Measurements from ENCODE around the gene D2HGDH. TPM values are rescaled to one million over a fixed set of nuclear protein-coding genes. Genes with fewer than 3 reads are reported as not detected.

The D2HGDH gene
- total and polyA plus RNA-seq, 10 of the 15 experiments (the other 5 are each of a cell fraction or from before 2014, with no cell fraction given): 0.52 to 32.1 (median 11.0) TPM

GRCh38 chr2:241816431-241817121, 82.1 kb downstream of the D2HGDH start:
- FAIRE-seq (no peak), DNase-seq (ENCODE audit: low read depth, low spot score) (no peak), ATAC-seq (no peak)
- Histone ChIP-seq H3K27ac (ENCODE audit: control insufficient read depth, insufficient read depth) (no peak overlapping the region), H3K4me3 (no peak overlapping the region), H3K36me3 (ENCODE audit: control insufficient read depth in 2 of 2, insufficient read depth in 2 of 2, low read length in 1 of 2) (no peaks in the 10 kb centered on the region), H4K20me1 (ENCODE audit: control insufficient read depth, insufficient read depth) (no peaks in the 10 kb centered on the region), H3K4me1 (ENCODE audit: control insufficient read depth, insufficient read depth, low read length) (peaks cover 7% of the 10 kb centered on the region), H3K9ac (ENCODE audit: control insufficient read depth, insufficient read depth, low read length) (no peak overlapping the region), H3K79me2 (ENCODE audit: control insufficient read depth, insufficient read depth, low read length) (no peaks in the 10 kb centered on the region), H3K9me3 (replicated peaks; ENCODE audit: control insufficient read depth, insufficient read depth, low read length) (no peaks in the 10 kb centered on the region; the same call in 2 of the 3 replicates), H2AFZ (ENCODE audit: control insufficient read depth, low read depth, low read length) (peak overlapping the region; percentile 72; the same call in 1 of the 2 replicates), H3K4me2 (ENCODE audit: control insufficient read depth, insufficient read depth) (no peak overlapping the region), H3K27me3 (replicated peaks in 1 of 2; ENCODE audit: control insufficient read depth in 2 of 2, insufficient read depth in 2 of 2, low read length in 1 of 2) (no peaks in the 10 kb centered on the region)
- TF ChIP-seq MTA2 (IDR thresholded peaks at IDR 0.05; ENCODE audit: low read depth) (no peak), MTA3 (IDR thresholded peaks at IDR 0.05; ENCODE audit: borderline replicate concordance, low read length) (no peak), TCF3 (IDR thresholded peaks at IDR 0.05; ENCODE audit: borderline replicate concordance, insufficient read depth, low read depth, low read length) (no peak)
- TF ChIP-seq, protein P1, sequence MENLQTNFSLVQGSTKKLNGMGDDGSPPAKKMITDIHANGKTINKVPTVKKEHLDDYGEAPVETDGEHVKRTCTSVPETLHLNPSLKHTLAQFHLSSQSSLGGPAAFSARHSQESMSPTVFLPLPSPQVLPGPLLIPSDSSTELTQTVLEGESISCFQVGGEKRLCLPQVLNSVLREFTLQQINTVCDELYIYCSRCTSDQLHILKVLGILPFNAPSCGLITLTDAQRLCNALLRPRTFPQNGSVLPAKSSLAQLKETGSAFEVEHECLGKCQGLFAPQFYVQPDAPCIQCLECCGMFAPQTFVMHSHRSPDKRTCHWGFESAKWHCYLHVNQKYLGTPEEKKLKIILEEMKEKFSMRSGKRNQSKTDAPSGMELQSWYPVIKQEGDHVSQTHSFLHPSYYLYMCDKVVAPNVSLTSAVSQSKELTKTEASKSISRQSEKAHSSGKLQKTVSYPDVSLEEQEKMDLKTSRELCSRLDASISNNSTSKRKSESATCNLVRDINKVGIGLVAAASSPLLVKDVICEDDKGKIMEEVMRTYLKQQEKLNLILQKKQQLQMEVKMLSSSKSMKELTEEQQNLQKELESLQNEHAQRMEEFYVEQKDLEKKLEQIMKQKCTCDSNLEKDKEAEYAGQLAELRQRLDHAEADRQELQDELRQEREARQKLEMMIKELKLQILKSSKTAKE (IDR thresholded peaks at IDR 0.05; ENCODE audit: low read depth, poor library complexity, severe bottlenecking): no peak
- ChIA-PET RAD21 (ENCODE audit: unreplicated experiment) (no interaction called here), CTCF (no interaction called here), SMC1A (ENCODE audit: uncharacterized antibody, unreplicated experiment) (interaction anchor here (0.9 kb wide), 1 partner anchor 83 kb away, joined by 4 read pairs; no protein-coding TSS in a partner anchor), POLR2A (interaction anchor here (0.6 to 1.0 kb wide), 2 partner anchors 52 to 1057 kb away, joined by 3 read pairs; no protein-coding TSS in a partner anchor)
- intact Hi-C loops (cut with micrococcal nuclease; ENCODE audit: unreplicated experiment): no loop called here
- in situ Hi-C loops (cut with MboI): no loop called here
- BruUV-seq (replicated peaks): no TSS peak
- 43% methylated on average over 33 of the region's 33 CpGs for WGBS (ENCODE audit: insufficient coverage, insufficient replicate concordance, low lambda C conversion rate, missing lambda C conversion rate)
